ENCODE measurements around the gene HTRA3. TPM values are rescaled to one million over a fixed set of nuclear protein-coding genes. Genes with fewer than 3 reads are reported as not detected.

HTRA3 gene
- polyA plus RNA-seq, 1 experiment, result 16.3 TPM

- ChIA-PET POLR2A (no interaction called here), CTCF (interaction anchor here (1.0 kb wide), 1 partner anchor 21 kb away, joined by 3 read pairs; no protein-coding TSS in a partner anchor)
- H3K4me3 ChIP-seq (ENCODE audit: low read depth, low read length), result no peak overlapping the region
- no peak for TF ChIP-seq CTCF (IDR thresholded peaks at IDR 0.05; ENCODE audit: low read depth, low read length)
- no peak for DNase-seq (ENCODE audit: low read depth, low spot score)
- no peak overlapping the region for H3K27ac ChIP-seq (ENCODE audit: low read depth, low read length)
- H3K27me3 ChIP-seq (ENCODE audit: control insufficient read depth, insufficient read depth, low read length), result no peaks in the 10 kb centered on the region
- H3K9me3 ChIP-seq (ENCODE audit: control insufficient read depth, insufficient read depth, low read length), result no peaks in the 10 kb centered on the region; the same call in 1 of the 2 replicates
Observed at GRCh38 chr4:8262637-8263322, 6.8 kb upstream of the HTRA3 start.

GRCh38 chr4:8263397-8263796 is 6.2 kb upstream of the HTRA3 start:
- no peak overlapping the region for H3K27ac ChIP-seq (ENCODE audit: low read depth, low read length)
- ChIA-PET POLR2A (no interaction called here), CTCF (no interaction called here)
- no peak for TF ChIP-seq CTCF (IDR thresholded peaks at IDR 0.05; ENCODE audit: low read depth, low read length)
- H3K9me3 ChIP-seq (ENCODE audit: control insufficient read depth, insufficient read depth, low read length), result no peaks in the 10 kb centered on the region; the same call in 1 of the 2 replicates
- H3K27me3 ChIP-seq (ENCODE audit: control insufficient read depth, insufficient read depth, low read length), result no peaks in the 10 kb centered on the region
- DNase-seq (ENCODE audit: low read depth, low spot score), result no peak
- no peak overlapping the region for H3K4me3 ChIP-seq (ENCODE audit: low read depth, low read length)

- TF ChIP-seq CTCF (IDR thresholded peaks at IDR 0.05; ENCODE audit: low read depth, low read length), result no peak
- ChIA-PET POLR2A (no interaction called here), CTCF (no interaction called here)
- H3K27ac ChIP-seq (ENCODE audit: low read depth, low read length), result no peak overlapping the region
- no peaks in the 10 kb centered on the region; the same call in 1 of the 2 replicates for H3K9me3 ChIP-seq (ENCODE audit: control insufficient read depth, insufficient read depth, low read length)
- no peak overlapping the region for H3K4me3 ChIP-seq (ENCODE audit: low read depth, low read length)
- DNase-seq (ENCODE audit: low read depth, low spot score), result no peak
- H3K27me3 ChIP-seq (ENCODE audit: control insufficient read depth, insufficient read depth, low read length), result no peaks in the 10 kb centered on the region
Observed at GRCh38 chr4:8264106-8264505, 5.4 kb upstream of the HTRA3 start.

- TF ChIP-seq CTCF (IDR thresholded peaks at IDR 0.05; ENCODE audit: low read depth, low read length), result no peak
- Histone ChIP-seq H3K9me3 (ENCODE audit: control insufficient read depth, insufficient read depth, low read length) (no peaks in the 10 kb centered on the region; the same call in 1 of the 2 replicates), H3K4me3 (ENCODE audit: low read depth, low read length) (no peak overlapping the region), H3K27ac (ENCODE audit: low read depth, low read length) (no peak overlapping the region), H3K27me3 (ENCODE audit: control insufficient read depth, insufficient read depth, low read length) (no peaks in the 10 kb centered on the region)
- CTCF ChIA-PET, result interaction anchor here (0.5 to 3.2 kb wide), 4 partner anchors 7 to 145 kb away, joined by 3 to 26 read pairs (median 6); no protein-coding TSS in a partner anchor
- POLR2A ChIA-PET, result no interaction called here
- DNase-seq (ENCODE audit: low read depth, low spot score), result no peak
Observed at GRCh38 chr4:8265171-8265929, 4.2 kb upstream of the HTRA3 start.

- Histone ChIP-seq H3K9me3 (ENCODE audit: control insufficient read depth, insufficient read depth, low read length) (no peaks in the 10 kb centered on the region; the same call in 1 of the 2 replicates), H3K27ac (ENCODE audit: low read depth, low read length) (no peak overlapping the region), H3K4me3 (ENCODE audit: low read depth, low read length) (no peak overlapping the region), H3K27me3 (ENCODE audit: control insufficient read depth, insufficient read depth, low read length) (peaks cover 2% of the 10 kb centered on the region)
- POLR2A ChIA-PET, result no interaction called here
- no peak for DNase-seq (ENCODE audit: low read depth, low spot score)
- TF ChIP-seq CTCF (IDR thresholded peaks at IDR 0.05; ENCODE audit: low read depth, low read length), result no peak
- CTCF ChIA-PET, result interaction anchor here (0.5 to 3.2 kb wide), 9 partner anchors 8 to 163 kb away, joined by 3 to 26 read pairs (median 5); no protein-coding TSS in a partner anchor
Observed at GRCh38 chr4:8266088-8266487, 3.5 kb upstream of the HTRA3 start.
